HG03342 (cell line): ENCODE results near the gene PPP1R12C.
A peak's percentile ranks its signal among the peaks of the same experiment; 100 is the strongest.

Experiments used
- ATAC-seq: cut with Tn5 transposase; IDR thresholded peaks from one replicate; pipeline ENCODE4 v1.9.1; 2021; ENCODE audit warnings: mild to moderate bottlenecking, moderate library complexity; ENCODE audit not compliant: unreplicated experiment

Gene PPP1R12C

DNA sequence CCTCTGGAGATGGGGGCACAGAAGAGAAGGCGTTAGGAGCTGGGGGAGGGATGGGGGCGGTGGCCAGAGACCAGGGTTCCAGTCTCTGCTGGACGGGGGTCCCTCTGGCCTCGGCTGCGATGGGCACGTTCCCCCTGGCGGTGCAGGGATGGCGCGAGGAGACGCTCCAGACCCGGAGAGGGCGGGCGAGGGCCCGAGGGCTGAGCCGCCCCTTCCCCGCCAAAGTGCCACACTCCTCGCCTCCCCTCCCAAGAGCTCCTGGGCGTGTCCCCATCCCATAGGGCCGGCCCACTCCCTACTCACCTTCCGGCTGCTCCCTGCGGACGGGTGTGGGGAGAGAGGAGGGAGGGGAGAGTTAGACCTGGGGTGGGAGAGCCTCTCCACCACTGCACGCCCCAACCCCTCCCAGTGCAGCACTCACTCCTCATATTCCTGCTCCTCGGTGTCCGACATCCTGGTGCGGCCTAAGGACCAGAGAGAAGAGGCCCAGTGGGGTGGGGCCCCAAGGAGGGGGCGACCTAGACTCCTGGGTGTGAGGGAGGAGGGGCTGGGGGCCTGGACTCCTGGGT lies 29.4 kb upstream of the PPP1R12C start:
- no peak for ATAC-seq

GRCh38 chr19:55146078-55146704 lies 28.8 kb upstream of the PPP1R12C start:
- ATAC-seq, result no peak

GRCh38 chr19:55145232-55145631 lies 27.8 kb upstream of the PPP1R12C start:
- ATAC-seq, result no peak

- no peak for ATAC-seq
Measured at GRCh38 chr19:55141696-55142095, 24.3 kb upstream of the PPP1R12C start.

DNA sequence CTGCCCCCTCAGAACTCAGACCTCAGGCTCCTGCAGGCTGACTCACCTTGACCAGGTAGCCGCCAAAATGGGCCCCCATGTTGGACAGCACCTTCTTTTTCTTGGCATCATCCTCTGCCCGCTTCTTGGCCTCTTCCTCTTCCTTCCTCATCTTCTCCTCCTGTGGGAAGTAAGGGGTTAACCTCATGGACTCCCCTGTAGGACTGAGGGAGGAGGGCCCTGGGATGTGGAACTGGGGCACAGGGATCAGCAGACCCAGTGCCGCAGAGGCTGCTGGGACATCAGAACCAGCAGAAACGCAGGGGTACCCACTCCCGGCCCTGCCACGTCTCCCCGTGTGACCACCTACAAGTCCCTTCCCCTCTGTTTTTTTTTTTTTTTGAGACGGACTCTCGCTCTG lies 20.5 kb upstream of the PPP1R12C start:
- no peak for ATAC-seq

DNA sequence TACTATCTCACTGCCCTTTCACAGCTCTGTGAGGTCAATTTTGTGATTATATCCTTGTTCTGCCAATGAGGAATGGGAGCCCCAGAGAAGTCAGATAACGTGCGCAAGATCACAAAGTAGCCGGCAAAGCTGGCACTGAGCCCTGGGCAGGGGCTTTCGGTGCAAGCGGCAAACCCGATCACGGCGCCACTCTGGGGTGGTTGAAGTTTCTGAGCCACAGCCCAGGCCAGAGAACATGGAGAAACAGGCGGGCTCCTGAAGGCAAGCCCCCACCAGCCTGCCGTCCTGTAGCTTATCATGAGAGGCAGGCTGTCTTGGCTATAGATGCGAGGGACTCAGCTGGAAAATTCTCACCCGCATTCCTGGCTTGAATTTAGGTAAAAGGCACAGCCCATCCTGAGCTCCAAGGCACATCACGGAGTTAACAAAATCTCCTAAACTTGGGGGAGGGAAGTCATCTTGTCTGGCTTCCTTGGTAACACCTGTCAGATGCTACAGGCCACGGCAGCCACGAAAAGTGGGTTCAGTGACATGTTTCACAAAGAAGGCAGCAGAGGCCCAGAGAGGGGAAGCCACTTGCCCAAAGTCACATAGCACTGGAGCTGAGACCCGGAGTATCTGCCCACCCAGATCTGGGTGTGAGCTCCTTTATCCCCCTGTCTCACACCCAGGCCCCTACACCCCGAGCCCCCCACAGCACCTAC lies 19.1 kb upstream of the PPP1R12C start:
- no peak for ATAC-seq

DNA sequence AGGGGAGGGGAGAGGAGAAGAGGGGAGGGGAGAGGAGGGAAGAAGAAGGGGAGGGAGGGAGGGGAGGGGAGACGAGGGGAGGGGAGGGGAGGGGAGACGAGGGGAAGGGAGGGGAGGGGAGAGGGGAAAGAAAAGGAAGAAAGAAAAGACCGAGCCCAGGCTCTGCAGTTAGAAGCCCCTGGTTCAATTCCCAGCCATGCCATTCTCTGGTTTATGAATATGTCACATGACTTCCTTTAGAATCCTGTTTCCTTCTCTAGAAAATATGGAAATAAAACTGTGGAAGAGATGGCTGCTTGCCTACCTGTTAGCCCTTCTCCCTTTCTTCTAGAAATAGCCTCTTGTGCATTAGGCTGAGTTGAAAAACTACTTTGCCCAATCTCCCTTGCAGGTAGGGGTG lies 17.3 kb upstream of the PPP1R12C start:
- no peak for ATAC-seq

DNA sequence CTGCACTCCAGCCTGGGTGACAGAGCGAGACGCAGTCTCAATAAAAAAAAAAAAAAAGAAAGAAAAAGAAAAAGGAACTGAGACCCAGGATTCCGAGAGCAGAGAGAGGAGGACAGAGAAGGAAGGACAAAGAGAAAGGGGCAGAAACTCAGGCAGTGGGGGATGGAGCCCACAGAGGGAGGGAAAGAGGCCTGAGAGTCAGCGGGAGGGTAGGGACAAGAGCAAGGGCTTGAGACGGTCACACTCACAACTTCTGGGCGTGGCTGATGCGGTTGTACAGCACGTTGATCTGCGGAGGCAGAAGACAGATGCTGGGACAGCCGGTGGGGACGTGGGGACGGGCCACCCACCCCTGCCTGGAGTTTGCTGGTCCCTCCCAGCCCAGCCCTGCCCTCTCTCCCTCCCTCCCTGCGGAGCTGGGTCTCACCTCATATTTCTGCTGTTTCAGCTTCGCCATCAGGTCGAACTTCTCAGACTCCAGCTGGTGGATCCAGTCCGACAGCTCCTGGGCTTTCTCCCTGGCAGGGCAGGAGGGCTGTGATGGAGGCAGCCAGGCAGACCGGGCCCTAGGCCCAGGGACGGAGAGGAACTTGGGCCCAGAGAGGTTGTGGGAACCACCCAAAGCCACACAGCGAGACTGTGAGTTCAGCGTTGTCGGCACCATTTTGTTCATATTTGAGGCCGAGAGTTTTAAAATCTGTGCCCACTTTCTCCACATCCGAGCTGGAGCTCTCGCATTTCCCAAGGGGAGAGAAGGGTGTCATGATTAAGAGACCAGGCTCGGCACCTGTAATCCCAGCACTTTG lies 16.4 kb upstream of the PPP1R12C start:
- ATAC-seq, result no peak

- no peak for ATAC-seq
Measured at GRCh38 chr19:55132453-55133129, 15.2 kb upstream of the PPP1R12C start.

- ATAC-seq, result no peak
Measured at GRCh38 chr19:55131421-55131820, 14.0 kb upstream of the PPP1R12C start.

DNA sequence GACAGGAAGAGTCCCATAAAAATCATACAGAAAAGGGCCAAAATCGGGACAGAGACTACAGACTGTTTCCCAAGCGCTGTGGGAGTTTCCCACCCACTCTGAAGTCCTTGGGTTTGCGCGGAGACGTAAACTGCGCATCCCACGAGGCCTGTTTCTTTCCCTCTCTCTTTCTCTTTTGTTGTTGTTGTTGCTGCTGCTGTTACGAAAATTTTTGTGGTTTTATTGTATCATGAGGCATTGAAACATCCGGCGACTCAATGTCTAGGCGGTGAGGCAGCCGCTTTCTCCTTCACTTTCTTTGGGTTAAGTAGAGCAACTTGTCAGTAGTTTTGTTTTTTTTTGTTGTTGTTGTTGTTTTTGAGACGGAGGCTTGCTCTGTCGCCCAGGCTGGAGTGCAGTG lies 1.6 kb upstream of the PPP1R12C start:
- ATAC-seq, result no peak

DNA sequence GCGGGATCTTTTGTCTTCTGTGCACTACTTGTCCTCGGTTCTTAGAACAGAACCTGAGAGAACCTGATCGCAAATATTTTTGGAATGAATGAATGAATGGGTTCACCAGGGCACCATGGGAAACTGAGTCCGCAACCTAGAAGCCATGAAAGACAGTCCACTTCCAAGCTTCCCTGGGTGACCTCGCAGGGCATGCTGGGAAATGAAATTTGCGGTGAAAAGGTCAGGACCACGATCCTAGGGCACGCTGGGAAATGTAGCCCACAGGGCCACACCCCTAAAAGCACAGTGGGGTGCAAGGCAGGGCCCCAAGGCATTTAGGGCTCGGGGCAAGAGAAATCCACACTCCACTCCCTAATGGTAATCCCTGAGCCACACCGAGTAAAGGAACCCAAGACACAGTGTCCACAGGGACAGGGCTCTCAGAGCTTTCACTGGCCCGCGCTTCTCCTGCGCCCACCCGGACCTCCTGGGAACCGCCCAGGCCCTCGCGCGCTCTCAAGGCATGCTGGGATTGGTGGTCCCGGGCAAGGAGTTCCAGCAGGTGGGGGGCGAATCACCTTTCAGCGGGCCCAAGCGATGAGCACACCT lies 1.1 kb upstream of the PPP1R12C start:
- ATAC-seq, result no peak

DNA sequence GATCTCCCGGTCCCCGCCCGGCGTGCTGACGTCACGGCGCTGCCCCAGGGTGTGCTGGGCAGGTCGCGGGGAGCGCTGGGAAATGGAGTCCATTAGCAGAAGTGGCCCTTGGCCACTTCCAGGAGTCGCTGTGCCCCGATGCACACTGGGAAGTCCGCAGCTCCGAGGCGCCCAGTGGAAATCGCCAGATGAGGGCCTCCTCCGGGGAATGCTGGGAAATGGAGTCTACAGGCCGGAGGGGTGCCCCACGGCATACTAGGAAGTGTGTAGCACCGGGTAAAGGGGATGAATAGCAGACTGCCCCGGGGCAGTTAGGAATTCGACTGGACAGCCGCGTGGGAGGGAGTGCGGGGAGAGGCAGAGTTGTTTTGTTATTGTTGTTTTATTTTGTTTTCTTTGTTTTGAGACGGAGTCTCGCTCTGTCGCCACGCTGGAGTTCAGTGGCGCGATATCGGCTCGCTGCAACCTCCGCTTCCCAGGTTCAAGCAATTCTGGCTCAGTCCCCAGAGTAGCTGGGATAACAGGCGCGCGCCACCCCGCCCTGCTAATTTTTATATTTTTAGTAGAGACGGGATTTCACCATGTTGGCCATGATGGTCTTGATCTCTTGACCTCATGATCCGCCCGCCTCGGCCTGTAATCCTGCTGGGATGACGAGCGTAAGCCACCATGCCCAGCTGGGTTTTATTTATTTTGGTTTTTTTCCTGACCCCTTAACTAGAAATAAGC lies 390 bp upstream of the PPP1R12C start:
- ATAC-seq, result peak; percentile 81

DNA sequence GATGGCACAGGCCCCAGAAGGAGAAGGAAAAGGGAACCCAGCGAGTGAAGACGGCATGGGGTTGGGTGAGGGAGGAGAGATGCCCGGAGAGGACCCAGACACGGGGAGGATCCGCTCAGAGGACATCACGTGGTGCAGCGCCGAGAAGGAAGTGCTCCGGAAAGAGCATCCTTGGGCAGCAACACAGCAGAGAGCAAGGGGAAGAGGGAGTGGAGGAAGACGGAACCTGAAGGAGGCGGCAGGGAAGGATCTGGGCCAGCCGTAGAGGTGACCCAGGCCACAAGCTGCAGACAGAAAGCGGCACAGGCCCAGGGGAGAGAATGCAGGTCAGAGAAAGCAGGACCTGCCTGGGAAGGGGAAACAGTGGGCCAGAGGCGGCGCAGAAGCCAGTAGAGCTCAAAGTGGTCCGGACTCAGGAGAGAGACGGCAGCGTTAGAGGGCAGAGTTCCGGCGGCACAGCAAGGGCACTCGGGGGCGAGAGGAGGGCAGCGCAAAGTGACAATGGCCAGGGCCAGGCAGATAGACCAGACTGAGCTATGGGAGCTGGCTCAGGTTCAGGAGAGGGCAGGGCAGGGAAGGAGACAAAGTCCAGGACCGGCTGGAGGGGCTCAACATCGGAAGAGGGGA lies 1.1 kb downstream of the PPP1R12C start:
- no peak for ATAC-seq

DNA sequence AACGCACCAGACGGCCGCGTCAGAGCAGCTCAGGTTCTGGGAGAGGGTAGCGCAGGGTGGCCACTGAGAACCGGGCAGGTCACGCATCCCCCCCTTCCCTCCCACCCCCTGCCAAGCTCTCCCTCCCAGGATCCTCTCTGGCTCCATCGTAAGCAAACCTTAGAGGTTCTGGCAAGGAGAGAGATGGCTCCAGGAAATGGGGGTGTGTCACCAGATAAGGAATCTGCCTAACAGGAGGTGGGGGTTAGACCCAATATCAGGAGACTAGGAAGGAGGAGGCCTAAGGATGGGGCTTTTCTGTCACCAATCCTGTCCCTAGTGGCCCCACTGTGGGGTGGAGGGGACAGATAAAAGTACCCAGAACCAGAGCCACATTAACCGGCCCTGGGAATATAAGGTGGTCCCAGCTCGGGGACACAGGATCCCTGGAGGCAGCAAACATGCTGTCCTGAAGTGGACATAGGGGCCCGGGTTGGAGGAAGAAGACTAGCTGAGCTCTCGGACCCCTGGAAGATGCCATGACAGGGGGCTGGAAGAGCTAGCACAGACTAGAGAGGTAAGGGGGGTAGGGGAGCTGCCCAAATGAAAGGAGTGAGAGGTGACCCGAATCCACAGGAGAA lies 1.9 kb downstream of the PPP1R12C start:
- no peak for ATAC-seq

DNA sequence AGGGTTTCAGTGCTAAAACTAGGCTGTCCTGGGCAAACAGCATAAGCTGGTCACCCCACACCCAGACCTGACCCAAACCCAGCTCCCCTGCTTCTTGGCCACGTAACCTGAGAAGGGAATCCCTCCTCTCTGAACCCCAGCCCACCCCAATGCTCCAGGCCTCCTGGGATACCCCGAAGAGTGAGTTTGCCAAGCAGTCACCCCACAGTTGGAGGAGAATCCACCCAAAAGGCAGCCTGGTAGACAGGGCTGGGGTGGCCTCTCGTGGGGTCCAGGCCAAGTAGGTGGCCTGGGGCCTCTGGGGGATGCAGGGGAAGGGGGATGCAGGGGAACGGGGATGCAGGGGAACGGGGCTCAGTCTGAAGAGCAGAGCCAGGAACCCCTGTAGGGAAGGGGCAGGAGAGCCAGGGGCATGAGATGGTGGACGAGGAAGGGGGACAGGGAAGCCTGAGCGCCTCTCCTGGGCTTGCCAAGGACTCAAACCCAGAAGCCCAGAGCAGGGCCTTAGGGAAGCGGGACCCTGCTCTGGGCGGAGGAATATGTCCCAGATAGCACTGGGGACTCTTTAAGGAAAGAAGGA lies 2.8 kb downstream of the PPP1R12C start:
- no peak for ATAC-seq

DNA sequence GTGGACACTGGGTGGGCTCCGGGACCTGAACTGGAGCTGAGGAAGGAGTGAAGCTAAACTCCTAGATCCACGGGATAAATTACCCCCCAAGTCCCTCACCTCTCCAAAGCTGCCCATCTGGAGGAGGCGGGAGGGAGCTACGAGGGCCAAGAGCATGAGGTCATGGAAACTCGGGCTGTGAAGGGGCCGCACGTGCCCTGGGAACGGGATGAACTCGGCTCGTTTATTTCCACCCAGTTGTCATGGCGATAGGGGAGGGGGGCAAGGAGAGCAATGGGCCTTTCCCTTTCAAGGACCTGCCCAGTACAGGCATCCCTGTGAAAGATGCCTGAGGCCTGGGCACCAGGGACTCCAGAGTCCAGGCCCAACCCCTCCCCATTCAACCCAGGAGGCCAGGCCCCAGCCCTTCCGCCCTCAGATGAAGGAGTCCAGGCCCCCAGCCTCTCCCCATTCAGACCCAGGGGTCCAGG lies 3.8 kb downstream of the PPP1R12C start:
- ATAC-seq, result no peak

DNA sequence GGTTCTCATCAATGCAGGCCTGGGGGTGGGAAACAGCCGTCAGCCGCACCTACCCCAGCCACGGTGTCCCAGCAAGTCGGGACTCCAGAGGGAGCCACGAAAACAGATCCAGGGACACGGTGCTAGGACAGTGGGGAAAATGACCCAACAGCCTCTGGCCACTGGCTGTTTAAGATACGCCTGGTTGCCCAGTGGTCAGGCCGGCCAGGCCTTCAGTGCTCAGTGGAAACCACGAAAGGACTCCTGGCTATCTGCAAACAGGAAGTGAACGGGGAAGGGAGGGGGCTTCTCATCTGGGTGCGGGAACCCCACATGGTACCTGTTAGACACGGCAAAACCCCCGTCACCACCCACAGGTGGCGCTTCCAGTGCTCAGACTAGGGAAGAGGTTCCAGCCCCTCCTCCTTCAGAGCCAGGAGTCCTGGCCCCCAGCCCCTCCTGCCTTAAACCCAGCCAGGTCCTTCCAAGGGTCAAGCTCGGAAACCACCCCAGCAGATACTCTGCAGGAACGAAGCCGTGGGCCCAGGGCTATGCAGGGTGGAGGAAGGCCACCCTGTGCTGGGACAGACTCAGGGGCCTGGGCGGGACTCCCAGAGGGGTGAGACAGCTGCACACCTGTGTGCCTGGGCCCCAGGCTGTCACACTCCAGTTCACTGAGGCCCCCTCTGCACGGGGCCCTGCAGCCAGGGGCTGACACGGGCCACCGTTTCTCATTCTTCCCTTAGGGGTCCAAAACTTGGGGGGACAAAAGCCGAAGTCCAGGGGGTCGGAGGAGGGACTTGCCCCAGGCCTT lies 4.5 kb downstream of the PPP1R12C start:
- ATAC-seq, result no peak
